Dendritic cell treated with granulocyte-macrophage colony-stimulating factor and Interleukin-4, amounts not matched to agents 40 ng/mL and 50 ng/mL, for 4 days (primary cell): ENCODE results near the gene CCDC136.

Source experiments
- H3K27ac Mint-ChIP-seq: one replicate; pipeline ENCODE4 v1.8.0; 2022; ENCODE audit warnings: mild to moderate bottlenecking, mixed read lengths
- H3K27me3 Mint-ChIP-seq: one replicate; pipeline ENCODE4 v1.8.0; 2022; ENCODE audit warnings: mild to moderate bottlenecking, mixed read lengths
- H3K36me3 Mint-ChIP-seq: one replicate; pipeline ENCODE4 v1.8.0; 2022; ENCODE audit warnings: low read depth, mixed read lengths
- H3K4me1 Mint-ChIP-seq: one replicate; pipeline ENCODE4 v1.8.0; 2022; ENCODE audit warnings: low read depth, mixed read lengths
- H3K4me3 Mint-ChIP-seq: one replicate; pipeline ENCODE4 v1.8.0; 2022; ENCODE audit warnings: mild to moderate bottlenecking, moderate library complexity, mixed read lengths
- H3K9me3 Mint-ChIP-seq: one replicate; pipeline ENCODE4 v1.8.0; 2022; ENCODE audit warnings: mixed read lengths
- intact Hi-C: fragments of 100-400 bp; cut with micrococcal nuclease; formaldehyde crosslinking; loops from one replicate; pipeline ENCODE4 v1.15.0; 2022

Gene CCDC136

DNA sequence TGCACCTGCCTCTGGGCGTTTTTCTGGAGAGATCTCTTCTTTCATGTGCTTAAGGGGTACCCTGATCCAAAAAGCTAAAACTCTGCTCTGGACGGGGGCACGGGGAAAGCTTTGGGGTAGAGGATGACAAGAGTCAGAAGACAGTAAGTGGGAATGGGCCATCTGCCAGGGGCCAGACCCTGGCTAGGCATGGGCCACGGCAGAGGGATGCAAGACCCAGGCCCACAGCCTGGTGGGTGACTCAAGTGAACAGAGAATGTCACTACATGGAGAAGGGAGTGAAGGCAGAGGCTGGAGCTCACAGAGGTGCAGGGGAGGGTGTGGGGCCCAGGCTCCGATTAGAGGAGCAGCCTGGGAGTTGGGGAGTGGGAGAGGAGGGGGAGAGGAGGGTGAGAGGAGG, 53.7 kb downstream of the CCDC136 start:
- Mint-ChIP-seq H3K27me3 (peaks cover 5% of the 10 kb centered on the region), H3K27ac (no peak overlapping the region), H3K9me3 (no peaks in the 10 kb centered on the region), H3K4me3 (no peak overlapping the region), H3K36me3 (no peaks in the 10 kb centered on the region), H3K4me1 (peaks cover 6% of the 10 kb centered on the region)
- intact Hi-C loops: no loop called here

DNA sequence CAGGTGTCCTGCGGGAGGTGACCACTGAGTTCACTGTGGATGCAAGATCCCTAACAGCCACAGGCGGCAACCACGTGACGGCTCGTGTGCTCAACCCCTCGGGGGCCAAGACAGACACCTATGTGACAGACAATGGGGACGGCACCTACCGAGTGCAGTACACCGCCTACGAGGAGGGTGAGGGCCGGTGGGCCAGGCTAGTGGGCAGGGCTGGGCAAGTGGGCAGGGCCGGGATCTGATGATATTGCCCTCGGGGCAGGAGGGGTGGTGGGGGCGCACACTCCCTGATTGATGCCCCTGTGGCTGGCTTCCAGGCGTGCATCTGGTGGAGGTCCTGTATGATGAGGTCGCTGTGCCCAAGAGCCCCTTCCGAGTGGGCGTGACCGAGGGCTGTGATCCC, 54.2 kb downstream of the CCDC136 start:
- H3K27me3 Mint-ChIP-seq: peaks cover 5% of the 10 kb centered on the region
- peaks cover 6% of the 10 kb centered on the region for H3K4me1 Mint-ChIP-seq
- no peaks in the 10 kb centered on the region for H3K9me3 Mint-ChIP-seq
- H3K27ac Mint-ChIP-seq: no peak overlapping the region
- H3K4me3 Mint-ChIP-seq: no peak overlapping the region
- intact Hi-C loops: no loop called here
- H3K36me3 Mint-ChIP-seq: no peaks in the 10 kb centered on the region

- Mint-ChIP-seq H3K27ac (no peak overlapping the region), H3K36me3 (no peaks in the 10 kb centered on the region), H3K27me3 (peaks cover 5% of the 10 kb centered on the region), H3K9me3 (no peaks in the 10 kb centered on the region), H3K4me3 (no peak overlapping the region), H3K4me1 (peaks cover 4% of the 10 kb centered on the region)
- intact Hi-C loops: no loop called here
Measured at GRCh38 chr7:128846781-128847444, 55.1 kb downstream of the CCDC136 start.

DNA sequence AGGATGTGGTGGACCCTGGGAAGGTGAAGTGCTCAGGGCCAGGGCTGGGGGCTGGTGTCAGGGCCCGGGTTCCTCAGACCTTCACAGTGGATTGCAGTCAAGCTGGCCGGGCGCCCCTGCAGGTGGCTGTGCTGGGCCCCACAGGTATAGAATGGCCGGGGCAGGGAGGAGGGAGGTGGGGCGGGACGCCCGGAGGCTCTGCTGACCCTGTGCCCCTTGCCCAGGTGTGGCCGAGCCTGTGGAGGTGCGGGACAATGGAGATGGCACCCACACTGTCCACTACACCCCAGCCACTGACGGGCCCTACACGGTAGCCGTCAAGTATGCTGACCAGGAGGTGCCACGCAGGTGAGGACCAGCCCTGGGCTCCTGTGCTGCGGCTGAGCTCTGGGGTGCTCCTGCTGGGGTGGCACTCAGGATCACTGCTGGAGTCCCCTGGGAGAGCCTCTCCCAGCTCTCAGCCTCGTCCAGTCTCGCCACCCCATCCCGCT, 56.0 kb downstream of the CCDC136 start:
- Mint-ChIP-seq H3K9me3 (no peaks in the 10 kb centered on the region), H3K27me3 (peaks cover 4% of the 10 kb centered on the region), H3K36me3 (no peaks in the 10 kb centered on the region), H3K4me1 (no peaks in the 10 kb centered on the region), H3K27ac (no peak overlapping the region), H3K4me3 (no peak overlapping the region)
- intact Hi-C loops: no loop called here

GRCh38 chr7:128848289-128849155, 56.8 kb downstream of the CCDC136 start:
- no peaks in the 10 kb centered on the region for H3K9me3 Mint-ChIP-seq
- no peaks in the 10 kb centered on the region for H3K36me3 Mint-ChIP-seq
- H3K4me1 Mint-ChIP-seq: no peaks in the 10 kb centered on the region
- H3K4me3 Mint-ChIP-seq: no peak overlapping the region
- H3K27me3 Mint-ChIP-seq: peaks cover 7% of the 10 kb centered on the region
- intact Hi-C loops: no loop called here
- H3K27ac Mint-ChIP-seq: no peak overlapping the region

GRCh38 chr7:128849156-128849515, 57.4 kb downstream of the CCDC136 start:
- intact Hi-C loops: no loop called here
- H3K27me3 Mint-ChIP-seq: peaks cover 10% of the 10 kb centered on the region
- no peaks in the 10 kb centered on the region for H3K9me3 Mint-ChIP-seq
- no peaks in the 10 kb centered on the region for H3K4me1 Mint-ChIP-seq
- H3K4me3 Mint-ChIP-seq: no peak overlapping the region
- H3K36me3 Mint-ChIP-seq: no peaks in the 10 kb centered on the region
- no peak overlapping the region for H3K27ac Mint-ChIP-seq

GRCh38 chr7:128849804-128850490, 58.2 kb downstream of the CCDC136 start:
- Mint-ChIP-seq H3K4me1 (no peaks in the 10 kb centered on the region), H3K9me3 (no peaks in the 10 kb centered on the region), H3K36me3 (no peaks in the 10 kb centered on the region), H3K4me3 (no peak overlapping the region), H3K27me3 (peaks cover 12% of the 10 kb centered on the region), H3K27ac (no peak overlapping the region)
- intact Hi-C loops: no loop called here

GRCh38 chr7:128852537-128853254, 60.9 kb downstream of the CCDC136 start:
- Mint-ChIP-seq H3K36me3 (no peaks in the 10 kb centered on the region), H3K4me1 (no peaks in the 10 kb centered on the region)
- intact Hi-C loops: no loop called here

DNA sequence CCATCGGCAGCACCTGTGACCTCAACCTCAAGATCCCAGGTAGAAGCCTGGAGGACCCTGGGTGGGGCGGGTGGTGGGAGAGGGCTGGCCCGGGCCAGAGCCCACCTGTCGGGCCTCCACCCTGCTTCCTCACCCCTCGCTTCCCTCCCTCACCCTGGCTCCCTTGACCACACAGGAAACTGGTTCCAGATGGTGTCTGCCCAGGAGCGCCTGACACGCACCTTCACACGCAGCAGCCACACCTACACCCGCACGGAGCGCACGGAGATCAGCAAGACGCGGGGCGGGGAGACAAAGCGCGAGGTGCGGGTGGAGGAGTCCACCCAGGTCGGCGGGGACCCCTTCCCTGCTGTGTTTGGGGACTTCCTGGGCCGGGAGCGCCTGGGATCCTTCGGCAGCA, 62.0 kb downstream of the CCDC136 start:
- no peak overlapping the region for H3K27ac Mint-ChIP-seq
- intact Hi-C loops: no loop called here
- peaks cover 19% of the 10 kb centered on the region for H3K27me3 Mint-ChIP-seq
- H3K4me3 Mint-ChIP-seq: no peak overlapping the region
- H3K4me1 Mint-ChIP-seq: no peaks in the 10 kb centered on the region
- H3K36me3 Mint-ChIP-seq: no peaks in the 10 kb centered on the region
- no peaks in the 10 kb centered on the region for H3K9me3 Mint-ChIP-seq

More at GRCh38 chr7:128852537-128853254, 60.9 kb downstream of the CCDC136 start:
- Mint-ChIP-seq H3K27ac (no peak overlapping the region), H3K27me3 (peaks cover 19% of the 10 kb centered on the region), H3K9me3 (no peaks in the 10 kb centered on the region), H3K4me3 (no peak overlapping the region)

- H3K27ac Mint-ChIP-seq: no peak overlapping the region
- peaks cover 17% of the 10 kb centered on the region for H3K27me3 Mint-ChIP-seq
- no peaks in the 10 kb centered on the region for H3K9me3 Mint-ChIP-seq
- H3K36me3 Mint-ChIP-seq: no peaks in the 10 kb centered on the region
- intact Hi-C loops: no loop called here
- H3K4me3 Mint-ChIP-seq: no peak overlapping the region
- peaks cover under 1% of the 10 kb centered on the region for H3K4me1 Mint-ChIP-seq
Measured at GRCh38 chr7:128854396-128854795, 62.6 kb downstream of the CCDC136 start.

- H3K27me3 Mint-ChIP-seq: peaks cover 17% of the 10 kb centered on the region
- H3K36me3 Mint-ChIP-seq: no peaks in the 10 kb centered on the region
- no peak overlapping the region for H3K4me3 Mint-ChIP-seq
- intact Hi-C loops: no loop called here
- H3K4me1 Mint-ChIP-seq: peaks cover 8% of the 10 kb centered on the region
- no peaks in the 10 kb centered on the region for H3K9me3 Mint-ChIP-seq
- no peak overlapping the region for H3K27ac Mint-ChIP-seq
Measured at GRCh38 chr7:128855559-128855958, 63.8 kb downstream of the CCDC136 start.

DNA sequence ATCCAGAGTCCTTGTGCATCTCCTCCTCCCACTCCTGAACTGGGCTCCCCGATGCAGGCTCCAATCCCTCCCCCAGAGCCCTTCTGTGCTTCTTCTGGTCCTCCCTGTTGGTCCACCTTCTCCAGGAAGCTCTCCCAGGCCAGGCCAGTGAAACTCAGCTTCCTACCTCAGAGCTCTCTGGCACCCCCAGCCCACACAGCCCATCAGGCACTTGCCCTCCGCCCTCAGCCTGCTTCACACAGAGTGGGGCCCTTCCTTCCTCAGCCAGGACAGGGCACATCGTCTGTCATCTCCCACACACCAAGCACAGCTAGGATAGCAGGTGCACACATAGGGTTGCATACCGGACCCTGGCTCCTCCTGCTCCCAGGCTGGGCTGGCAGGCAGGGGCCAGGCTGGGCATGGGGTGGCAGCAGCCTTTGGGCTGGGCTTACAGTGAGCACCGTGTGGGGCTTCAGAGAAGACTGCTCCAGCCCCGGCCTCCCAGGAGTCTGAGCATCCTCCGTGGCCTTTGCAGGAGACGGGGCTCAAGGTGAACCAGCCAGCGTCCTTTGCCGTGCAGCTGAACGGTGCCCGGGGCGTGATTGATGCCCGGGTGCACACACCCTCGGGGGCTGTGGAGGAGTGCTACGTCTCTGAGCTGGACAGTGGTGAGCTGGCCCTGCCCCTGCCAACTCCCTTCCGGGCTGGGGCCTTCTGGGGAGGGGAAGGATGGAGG, 64.4 kb downstream of the CCDC136 start:
- H3K4me1 Mint-ChIP-seq: peaks cover 8% of the 10 kb centered on the region
- H3K27me3 Mint-ChIP-seq: peaks cover 17% of the 10 kb centered on the region
- H3K36me3 Mint-ChIP-seq: no peaks in the 10 kb centered on the region
- no peak overlapping the region for H3K4me3 Mint-ChIP-seq
- H3K9me3 Mint-ChIP-seq: no peaks in the 10 kb centered on the region
- intact Hi-C loops: no loop called here
- H3K27ac Mint-ChIP-seq: no peak overlapping the region
